Stimulated activated CD8-positive, alpha-beta memory T cell treated with anti-CD3 and anti-CD28 coated beads, Interleukin-7, amount 100 ng/mL, for 48 hours (primary cell): ENCODE measurements around the gene CTSL.
"Not testable (repeated sequence)": the region's sequence is repeated elsewhere in the genome, so short reads cannot be mapped to it uniquely, and the experiment has no call there.

Experiments
- DNase-seq, 2 donors: peaks; one replicate each; pipeline ENCODE4 v3.0.0-alpha.2; 2020; ENCODE audit warnings: low read depth in 1 of 2; ENCODE audit errors: extremely low read depth in 1 of 2

The CTSL gene

DNA sequence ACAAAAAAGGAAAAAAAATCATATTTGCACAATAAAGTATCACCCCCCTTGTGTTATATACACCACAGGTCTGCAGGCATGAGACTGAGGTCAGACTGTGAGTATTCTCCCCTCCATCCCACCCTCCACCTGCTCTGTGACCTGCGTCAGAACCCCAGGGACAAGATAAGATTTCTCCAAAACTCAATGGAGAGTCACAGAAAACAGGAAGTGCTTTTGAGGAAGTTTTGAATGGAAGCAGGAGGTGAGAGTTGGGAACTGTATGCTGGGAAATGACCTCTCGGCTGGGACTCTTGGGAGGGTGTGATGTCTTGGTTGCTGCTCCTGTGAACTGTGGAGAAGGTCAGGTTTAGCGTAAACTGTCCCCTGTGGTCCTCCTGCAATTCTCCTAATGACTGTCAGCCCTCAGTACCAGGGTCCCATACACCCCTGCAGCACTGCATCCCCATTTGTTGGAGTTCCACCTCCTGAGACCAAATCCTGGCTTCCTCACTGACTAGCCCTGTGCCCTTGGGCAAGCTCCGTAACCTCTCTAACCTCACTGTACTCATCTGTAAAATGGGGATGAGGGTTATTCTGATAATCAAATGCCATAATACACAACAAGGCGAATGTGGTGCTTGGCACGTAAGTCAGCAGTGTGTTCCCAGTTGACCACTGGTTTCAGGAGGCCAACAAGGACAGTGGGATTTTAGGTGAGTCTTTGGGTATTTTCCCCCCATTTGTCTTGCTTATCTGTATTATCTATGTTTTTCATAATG lies 6.9 kb upstream of the CTSL start:
- no peak for DNase-seq

- DNase-seq, result no peak
Observed at GRCh38 chr9:87720173-87720572, 5.7 kb upstream of the CTSL start.

DNA sequence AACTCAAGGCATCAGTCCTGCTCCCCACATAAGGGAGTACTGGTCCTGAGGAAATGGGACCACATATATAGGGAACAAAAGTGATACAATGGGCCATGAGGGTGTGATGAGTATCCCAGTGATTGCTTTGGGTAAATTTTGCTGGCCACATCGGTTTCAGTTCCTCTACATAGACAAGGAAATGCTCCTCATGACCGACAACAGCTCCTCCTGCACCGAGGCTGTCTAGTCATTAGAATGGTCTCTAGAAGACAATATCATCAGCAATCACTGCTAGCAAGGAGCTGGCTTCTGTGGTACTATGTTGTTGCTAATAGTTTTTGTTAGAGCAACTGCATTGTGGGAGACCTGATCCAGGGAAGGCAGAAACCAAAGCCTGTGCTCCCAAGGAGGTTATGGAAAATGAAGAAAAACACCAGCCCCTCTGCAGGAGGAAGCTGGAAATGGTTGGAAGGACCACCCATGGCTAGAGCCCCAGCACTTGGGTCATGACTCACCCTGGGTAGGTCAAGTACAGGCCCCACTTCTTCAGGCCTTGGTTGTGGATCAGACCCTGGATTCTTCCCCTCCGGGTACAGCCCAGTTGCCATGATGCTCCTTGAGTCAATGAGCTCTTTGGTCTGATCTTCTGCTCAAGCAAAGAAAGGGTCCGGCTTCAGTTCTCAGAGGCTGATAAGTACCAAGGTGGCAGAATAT lies 3.4 kb upstream of the CTSL start:
- DNase-seq, result no peak

DNA sequence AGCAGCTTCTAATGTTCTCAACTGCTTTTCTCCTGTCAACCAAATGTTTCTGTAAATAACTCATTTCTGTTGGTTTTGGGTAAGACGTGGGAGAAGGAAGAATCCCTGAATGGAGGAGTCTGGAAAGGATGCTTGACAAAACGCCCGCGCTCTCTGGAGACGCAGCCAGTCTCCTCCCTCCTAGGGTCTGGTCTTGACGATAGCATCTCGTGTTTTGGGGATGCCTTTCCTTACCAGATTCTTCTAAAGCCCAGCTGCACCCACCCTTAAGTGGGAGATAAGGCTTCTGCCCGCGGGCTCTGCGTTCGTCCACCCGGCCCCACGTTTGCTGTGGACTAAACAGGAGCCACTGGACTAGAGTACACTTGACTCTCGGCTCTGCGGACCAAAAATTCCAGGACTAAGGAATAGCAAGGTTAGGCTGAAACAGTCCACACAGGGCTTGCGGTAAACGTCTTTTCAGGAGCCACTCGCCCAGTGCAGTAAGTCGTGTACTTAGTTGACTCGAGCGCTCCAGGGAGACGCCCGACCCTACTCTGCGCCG lies 491 bp upstream of the CTSL start:
- DNase-seq, result no peak

DNA sequence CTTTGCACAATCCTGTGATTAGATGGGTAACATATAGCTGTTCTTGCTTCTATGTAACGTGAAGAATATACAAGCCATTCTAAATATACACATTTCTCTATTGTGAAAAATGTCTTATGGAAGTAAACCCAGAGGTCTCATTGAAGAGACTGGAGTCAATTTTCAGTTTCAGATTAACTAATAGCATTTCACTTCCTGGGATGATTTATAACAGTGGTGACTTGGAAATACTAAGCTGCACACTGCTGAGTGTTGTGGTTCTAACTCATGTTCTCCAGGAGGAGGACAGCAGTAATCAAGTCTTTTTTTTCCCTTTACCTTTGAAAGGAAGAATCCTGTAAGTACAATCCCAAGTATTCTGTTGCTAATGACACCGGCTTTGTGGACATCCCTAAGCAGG lies 3.3 kb downstream of the CTSL start:
- no peak for DNase-seq

DNA sequence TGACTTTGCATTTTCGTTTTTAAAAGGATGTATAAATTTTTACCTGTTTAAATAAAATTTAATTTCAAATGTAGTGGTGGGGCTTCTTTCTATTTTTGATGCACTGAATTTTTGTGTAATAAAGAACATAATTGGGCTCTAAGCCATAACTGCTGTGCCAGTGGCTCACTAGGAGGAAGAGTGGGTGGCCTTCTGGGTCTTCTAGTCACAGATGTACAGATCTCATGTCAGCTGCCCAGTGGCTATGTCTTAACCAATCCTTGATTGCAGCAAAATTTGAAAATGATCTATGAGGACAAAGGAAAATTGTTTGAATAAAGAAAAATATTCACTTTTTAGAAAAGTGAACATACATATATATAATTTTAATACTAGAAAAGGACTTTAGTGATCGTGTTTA lies 5.4 kb downstream of the CTSL start:
- no peak for DNase-seq

DNA sequence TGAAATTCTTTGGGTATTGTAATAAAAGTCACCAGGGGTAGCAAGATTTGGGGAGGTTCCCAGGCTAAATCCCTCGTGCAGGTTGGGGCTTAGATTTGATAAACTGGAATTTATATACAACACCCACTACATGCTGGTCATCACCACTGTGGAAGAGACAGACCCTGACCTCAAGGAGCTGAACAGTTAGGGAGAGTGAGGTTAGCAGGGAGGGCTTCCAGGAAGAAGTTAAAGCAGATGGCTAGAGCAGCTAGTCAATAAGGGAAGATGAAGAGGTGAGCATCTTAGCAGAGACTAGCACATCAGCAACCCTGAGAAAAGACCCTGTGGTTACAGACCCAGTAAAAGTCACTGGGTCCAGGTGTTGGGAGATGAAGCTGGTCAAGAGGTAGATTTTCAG lies 6.4 kb downstream of the CTSL start:
- DNase-seq, result no peak

DNA sequence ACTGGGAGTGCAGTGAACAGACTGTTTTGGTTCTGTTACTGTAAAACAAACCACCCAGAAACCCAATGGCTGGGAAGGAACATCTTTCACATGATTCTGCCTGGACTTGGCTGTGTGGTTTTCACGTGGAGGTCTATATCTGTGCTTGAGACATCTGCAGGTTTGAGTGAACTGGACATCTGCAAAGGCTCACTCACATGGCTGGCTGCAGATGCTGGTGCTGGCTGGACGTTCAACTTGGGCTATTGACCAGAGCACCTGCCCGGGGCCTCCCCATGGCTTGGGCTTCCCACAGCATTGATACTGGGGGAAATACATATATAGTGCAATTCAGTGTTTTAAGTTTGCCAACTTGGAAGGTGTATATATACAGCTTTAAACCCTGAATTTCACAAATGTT lies 6.8 kb downstream of the CTSL start:
- no peak for DNase-seq

GRCh38 chr9:87733273-87734052 lies 7.5 kb downstream of the CTSL start:
- no peak for DNase-seq

- DNase-seq, result no peak
Observed at GRCh38 chr9:87734106-87734505, 8.2 kb downstream of the CTSL start.

DNA sequence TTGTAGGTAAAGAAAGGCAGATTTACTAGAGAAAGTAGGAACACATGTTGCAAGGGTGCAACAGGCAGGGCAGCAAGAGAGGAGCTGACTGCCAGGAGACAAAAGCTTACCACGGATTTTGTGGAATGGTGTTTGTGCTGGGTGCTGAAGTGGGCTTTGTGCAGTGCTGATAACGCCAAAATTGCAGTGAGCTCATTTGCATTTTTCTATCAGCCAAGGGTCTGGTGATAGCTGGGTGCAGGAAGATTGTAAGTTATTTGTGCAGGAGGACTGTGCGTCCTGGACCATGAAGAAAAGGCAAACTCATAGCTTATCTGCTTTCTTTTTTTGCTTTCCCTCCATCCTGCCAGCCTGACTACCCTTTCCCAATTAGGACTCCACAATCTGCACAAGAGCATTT lies 13.6 kb downstream of the CTSL start:
- no peak for DNase-seq

GRCh38 chr9:87740209-87740608 lies 14.3 kb downstream of the CTSL start:
- DNase-seq, result no peak

DNA sequence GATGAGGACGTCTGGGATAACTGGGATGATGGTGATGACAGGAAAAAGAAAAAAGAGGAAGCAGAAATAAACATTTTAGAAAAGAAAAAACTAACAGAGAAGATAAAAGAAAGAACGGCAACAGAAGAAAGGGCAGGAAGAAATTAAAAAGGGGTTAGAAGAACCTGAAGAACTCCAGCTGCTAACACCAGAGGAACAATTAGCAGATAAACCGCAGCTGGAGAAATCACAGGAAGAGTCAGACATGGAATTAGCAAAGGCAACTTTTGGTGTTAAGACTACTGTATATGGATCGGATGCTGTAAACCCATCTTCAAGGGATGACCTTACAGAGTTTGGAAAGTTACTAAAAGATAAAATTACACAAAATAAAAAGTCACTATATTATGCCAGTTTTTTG lies 15.4 kb downstream of the CTSL start:
- no peak for DNase-seq

DNA sequence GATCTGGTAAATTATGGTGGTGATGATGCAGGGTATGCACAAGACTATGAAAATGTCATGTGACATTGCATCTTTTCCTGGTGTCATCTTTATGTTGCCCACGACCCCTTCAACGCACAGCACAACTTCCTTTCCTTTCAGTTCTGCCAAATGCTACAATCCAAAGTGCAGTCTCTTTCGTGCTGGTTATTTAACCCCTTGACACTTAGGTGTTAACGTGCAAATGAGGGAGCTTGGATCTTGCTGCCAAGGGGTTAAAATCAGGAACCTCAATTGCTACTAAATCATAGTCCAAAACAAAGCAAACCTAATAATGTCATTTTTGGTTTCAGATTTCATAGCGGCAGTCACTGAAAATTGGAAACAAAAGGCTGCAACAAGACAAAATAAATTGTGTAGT lies 16.0 kb downstream of the CTSL start:
- no peak for DNase-seq

- DNase-seq, result no peak
Observed at GRCh38 chr9:87742813-87743428, 17.0 kb downstream of the CTSL start.

DNA sequence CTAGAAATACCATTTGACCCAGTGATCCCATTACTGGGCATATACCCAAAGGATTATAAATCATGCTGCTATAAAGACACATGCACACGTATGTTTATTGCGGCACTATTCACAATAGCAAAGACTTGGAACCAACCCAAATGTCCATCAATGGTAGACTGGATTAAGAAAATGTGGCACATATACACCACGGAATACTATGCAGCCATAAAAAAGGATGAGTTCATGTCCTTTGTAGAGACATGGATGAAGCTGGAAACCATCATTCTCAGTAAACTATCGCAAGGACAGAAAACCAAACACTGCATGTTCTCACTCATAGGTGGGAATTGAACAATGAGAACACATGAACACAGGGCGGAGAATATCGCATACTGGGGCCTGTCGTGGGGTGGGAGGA lies 18.3 kb downstream of the CTSL start:
- DNase-seq, result not testable (repeated sequence)

DNA sequence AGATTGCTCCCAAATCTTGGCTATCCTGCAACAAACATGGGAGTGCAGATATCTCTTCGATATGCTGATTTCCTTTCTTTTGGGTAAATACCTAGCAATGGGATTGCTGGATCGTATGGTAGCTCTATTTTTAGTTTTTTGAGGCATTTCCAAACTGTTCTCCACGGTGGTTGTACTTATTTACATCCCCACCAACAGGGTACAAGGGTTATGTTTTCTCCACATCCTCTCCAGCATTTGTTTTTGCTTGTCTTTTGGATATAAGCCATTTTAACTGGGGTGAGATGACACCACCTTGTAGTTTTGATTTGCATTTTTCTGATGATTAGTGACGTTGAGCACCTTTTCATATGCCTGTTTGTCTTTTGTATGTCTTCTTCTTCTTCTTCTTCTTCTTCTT lies 20.3 kb downstream of the CTSL start:
- DNase-seq, result no peak

- DNase-seq, result no peak
Observed at GRCh38 chr9:87748881-87749280, 23.0 kb downstream of the CTSL start.

DNA sequence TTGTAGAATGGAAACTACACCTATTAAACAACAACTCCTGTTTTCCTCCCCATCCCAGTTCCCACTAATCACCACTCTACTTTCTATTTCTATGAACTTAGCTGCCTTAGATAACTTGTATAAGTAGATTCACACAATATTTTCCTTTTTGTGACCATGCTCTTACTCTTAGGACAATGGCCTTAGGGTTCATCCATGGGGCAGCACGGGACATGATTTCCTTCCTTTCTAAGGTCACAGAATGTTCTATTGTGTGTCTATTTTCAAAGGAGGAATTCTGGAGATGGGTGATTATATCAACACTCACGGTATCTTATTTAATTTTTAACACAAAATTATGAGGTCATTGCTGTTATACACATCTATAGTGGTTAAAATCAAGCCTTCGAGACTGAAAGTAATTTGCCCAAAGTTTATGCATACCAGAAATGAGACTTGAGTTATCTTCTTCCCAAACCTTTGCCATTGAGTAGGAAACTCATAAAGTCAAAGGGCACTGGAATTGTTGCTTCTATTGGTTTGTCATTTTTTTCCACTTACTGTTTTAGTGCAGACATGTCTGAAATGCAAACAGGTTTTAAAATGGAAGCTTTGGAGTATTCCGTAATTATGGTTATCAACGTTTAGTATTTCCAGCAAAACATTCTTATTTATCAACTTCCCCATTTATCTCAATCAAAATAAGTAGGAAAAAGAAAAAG lies 23.6 kb downstream of the CTSL start:
- DNase-seq, result no peak

GRCh38 chr9:87750726-87751125 lies 24.8 kb downstream of the CTSL start:
- DNase-seq, result no peak

DNA sequence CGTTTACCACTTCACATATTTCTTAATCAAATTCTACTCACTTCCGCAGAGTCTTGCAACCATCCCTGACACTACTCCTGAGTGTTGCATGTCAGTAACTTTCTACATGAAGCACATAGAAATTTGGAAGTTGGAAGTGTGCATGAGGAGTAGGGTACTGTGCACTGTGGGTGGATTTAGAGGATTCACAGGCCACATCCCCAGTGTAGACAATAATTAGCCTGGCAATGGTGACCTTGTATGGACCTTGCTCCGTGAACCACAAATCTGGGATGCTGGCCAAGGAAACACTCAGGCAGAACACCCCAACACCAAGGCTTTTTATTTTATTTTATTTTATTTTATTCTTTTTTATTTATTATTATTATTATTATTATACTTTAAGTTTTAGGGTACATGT lies 25.5 kb downstream of the CTSL start:
- DNase-seq, result no peak
